ENCODE results near the gene CDC123. TPM values are rescaled to one million over a fixed set of nuclear protein-coding genes. Genes with fewer than 3 reads are reported as not detected.
"Not testable (repeated sequence)": the region's sequence is repeated elsewhere in the genome, so short reads cannot be mapped to it uniquely, and the experiment has no call there.

The CDC123 gene
- total RNA-seq, 1 donor from 2014 or later, result 88.5 TPM

- Histone ChIP-seq H3K27me3 (ENCODE audit: control insufficient read depth, insufficient read depth, low read length) (no peaks in the 10 kb centered on the region), H3K36me3 (ENCODE audit: control insufficient read depth, insufficient read depth, low read length) (peaks cover 12% of the 10 kb centered on the region), H3K4me3 (ENCODE audit: low read depth, low read length) (no peak overlapping the region)
- FAIRE-seq (peak; percentile 28), DNase-seq (ENCODE audit: low read depth) (peak; percentile 92)
- no peak for TF ChIP-seq CTCF (IDR thresholded peaks at IDR 0.05; ENCODE audit: insufficient read depth, low read length, severe bottlenecking)
These were observed 46.0 kb downstream of the CDC123 start for GRCh38 chr10:12241810-12242529.

DNA sequence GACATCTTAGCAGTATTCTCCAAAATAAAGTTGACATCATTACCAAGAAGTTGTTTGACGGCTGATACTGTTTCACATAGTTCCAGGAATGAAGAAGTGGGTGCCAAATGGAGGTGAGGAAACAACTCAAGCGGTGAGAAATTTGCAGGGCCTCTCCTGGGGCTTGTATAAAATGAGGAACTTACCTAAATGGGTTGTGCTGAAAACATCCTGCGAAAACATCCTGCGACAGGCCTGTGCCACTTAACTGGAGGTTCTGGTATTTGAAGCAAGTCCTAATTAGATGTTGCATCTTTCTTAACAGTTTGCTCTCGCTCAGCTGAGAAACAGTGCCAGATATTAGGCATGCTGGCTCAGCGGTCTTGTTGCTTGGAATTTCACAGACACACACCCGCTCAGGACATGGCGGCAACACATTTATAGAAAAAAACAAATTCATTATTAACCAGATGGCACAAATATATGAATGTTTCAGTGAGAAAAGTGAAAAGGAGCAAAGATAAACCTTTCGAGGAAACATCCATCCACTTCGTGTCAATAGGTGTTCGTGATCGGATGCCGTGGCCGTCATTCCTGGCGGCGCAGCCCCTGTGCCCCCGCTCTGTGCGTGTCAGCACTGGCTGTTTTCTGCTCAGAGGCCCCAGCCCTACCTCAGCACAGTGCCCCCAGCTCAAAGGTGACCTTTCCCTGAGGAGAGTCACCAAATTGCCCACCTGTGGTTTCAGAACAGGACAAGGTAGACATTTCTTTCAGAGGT lies 48.1 kb downstream of the CDC123 start:
- peaks cover 9% of the 10 kb centered on the region for H3K36me3 ChIP-seq (ENCODE audit: control insufficient read depth, insufficient read depth, low read length)
- TF ChIP-seq CTCF (IDR thresholded peaks at IDR 0.05; ENCODE audit: insufficient read depth, low read length, severe bottlenecking), result no peak
- H3K27me3 ChIP-seq (ENCODE audit: control insufficient read depth, insufficient read depth, low read length), result no peaks in the 10 kb centered on the region

GRCh38 chr10:12250181-12250580 lies 54.2 kb downstream of the CDC123 start:
- TF ChIP-seq CTCF (IDR thresholded peaks at IDR 0.05; ENCODE audit: insufficient read depth, low read length, severe bottlenecking), result no peak
- no peak for DNase-seq (ENCODE audit: low read depth)
- peaks cover 6% of the 10 kb centered on the region for H3K36me3 ChIP-seq (ENCODE audit: control insufficient read depth, insufficient read depth, low read length)
- no peaks in the 10 kb centered on the region for H3K27me3 ChIP-seq (ENCODE audit: control insufficient read depth, insufficient read depth, low read length)
- no peak for FAIRE-seq
- H3K4me3 ChIP-seq (ENCODE audit: low read depth, low read length), result no peak overlapping the region

More for the DNA sequence above, 48.1 kb downstream of the CDC123 start:
- no peak overlapping the region for H3K4me3 ChIP-seq (ENCODE audit: low read depth, low read length)
- DNase-seq (ENCODE audit: low read depth), result no peak
- no peak for FAIRE-seq

DNA sequence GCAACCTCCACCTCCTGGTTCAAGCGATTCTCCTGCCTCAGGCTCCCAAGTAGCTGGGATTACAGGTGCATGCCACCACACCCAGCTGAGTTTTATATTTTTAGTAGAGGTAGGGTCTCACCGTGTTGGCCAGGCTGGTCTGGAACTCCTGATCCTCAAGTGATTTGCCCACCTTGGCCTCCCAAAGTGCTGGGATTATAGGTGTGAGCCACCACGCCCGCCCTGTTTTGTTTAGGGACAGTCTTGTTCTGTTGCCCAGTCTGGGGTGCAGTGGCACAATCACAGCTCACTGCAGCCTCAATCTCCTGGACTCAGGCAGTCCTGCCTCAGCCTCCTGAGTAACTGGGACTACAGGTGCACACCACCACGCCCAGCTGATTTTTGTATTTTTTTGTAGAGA lies 54.7 kb downstream of the CDC123 start:
- not testable (repeated sequence) for H3K4me3 ChIP-seq (ENCODE audit: low read depth, low read length); H3K36me3 ChIP-seq (ENCODE audit: control insufficient read depth, insufficient read depth, low read length); DNase-seq (ENCODE audit: low read depth); H3K27me3 ChIP-seq (ENCODE audit: control insufficient read depth, insufficient read depth, low read length); FAIRE-seq

GRCh38 chr10:12251581-12251980 lies 55.6 kb downstream of the CDC123 start:
- FAIRE-seq (no peak), DNase-seq (ENCODE audit: low read depth) (no peak)
- Histone ChIP-seq H3K27me3 (ENCODE audit: control insufficient read depth, insufficient read depth, low read length) (no peaks in the 10 kb centered on the region), H3K36me3 (ENCODE audit: control insufficient read depth, insufficient read depth, low read length) (peaks cover 2% of the 10 kb centered on the region), H3K4me3 (ENCODE audit: low read depth, low read length) (no peak overlapping the region)
- no peak for TF ChIP-seq CTCF (IDR thresholded peaks at IDR 0.05; ENCODE audit: insufficient read depth, low read length, severe bottlenecking)

DNA sequence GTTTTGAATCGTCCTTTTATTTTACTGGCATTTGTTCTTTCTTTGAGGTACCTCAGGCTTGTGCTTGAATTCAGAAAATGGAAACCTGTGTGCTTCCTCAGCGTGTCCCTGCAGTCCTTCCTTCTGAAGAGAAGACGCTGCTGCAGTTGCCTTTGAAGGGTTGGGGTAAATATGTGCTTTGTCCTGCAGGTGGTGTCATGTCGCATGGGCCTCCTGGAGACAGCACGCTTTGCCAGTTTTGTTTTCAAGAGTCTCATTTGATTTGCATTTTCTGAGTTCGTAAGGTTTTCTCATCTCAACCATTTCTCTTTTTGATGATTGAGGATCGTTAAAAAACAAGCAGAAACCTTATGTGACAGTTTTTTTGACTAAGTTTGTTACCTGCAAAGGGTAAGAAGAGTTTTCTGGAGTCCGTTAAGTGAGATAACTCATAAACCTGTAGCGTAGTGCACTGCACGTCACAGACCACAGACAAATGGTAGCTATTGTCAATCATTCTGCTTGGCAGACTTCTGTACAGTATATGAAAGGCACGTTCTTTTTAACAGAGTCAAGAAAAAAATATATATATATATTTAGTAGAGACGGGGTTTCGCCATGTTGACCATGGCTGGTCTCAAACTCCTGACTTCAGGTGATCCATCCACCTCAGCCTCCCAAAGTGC lies 57.0 kb downstream of the CDC123 start:
- no peak for FAIRE-seq
- H3K4me3 ChIP-seq (ENCODE audit: low read depth, low read length), result no peak overlapping the region
- no peak for DNase-seq (ENCODE audit: low read depth)
- H3K27me3 ChIP-seq (ENCODE audit: control insufficient read depth, insufficient read depth, low read length), result no peaks in the 10 kb centered on the region
- TF ChIP-seq CTCF (IDR thresholded peaks at IDR 0.05; ENCODE audit: insufficient read depth, low read length, severe bottlenecking), result peak; percentile 29
- H3K36me3 ChIP-seq (ENCODE audit: control insufficient read depth, insufficient read depth, low read length), result no peaks in the 10 kb centered on the region
